ENCODE data around the gene COL5A2. TPM values are rescaled to one million over a fixed set of nuclear protein-coding genes. Genes with fewer than 3 reads are reported as not detected.

The COL5A2 gene
- total RNA-seq, 1 donor: 0.94 TPM

- H3K9me3 ChIP-seq (ENCODE audit: low read depth, low read length): no peaks in the 10 kb centered on the region
- no peak overlapping the region for H3K4me3 ChIP-seq (ENCODE audit: low read length)
- no peaks in the 10 kb centered on the region for H3K4me1 ChIP-seq (ENCODE audit: insufficient read depth, low read length)
- H3K27me3 ChIP-seq (ENCODE audit: insufficient read depth, low read length): no peaks in the 10 kb centered on the region
These were observed 68.4 kb downstream of the COL5A2 start for GRCh38 chr2:189111063-189111715.

GRCh38 chr2:189109921-189110397 lies 69.6 kb downstream of the COL5A2 start:
- H3K4me1 ChIP-seq (ENCODE audit: insufficient read depth, low read length): no peaks in the 10 kb centered on the region
- H3K9me3 ChIP-seq (ENCODE audit: low read depth, low read length): no peaks in the 10 kb centered on the region
- H3K27me3 ChIP-seq (ENCODE audit: insufficient read depth, low read length): no peaks in the 10 kb centered on the region
- H3K4me3 ChIP-seq (ENCODE audit: low read length): no peak overlapping the region

DNA sequence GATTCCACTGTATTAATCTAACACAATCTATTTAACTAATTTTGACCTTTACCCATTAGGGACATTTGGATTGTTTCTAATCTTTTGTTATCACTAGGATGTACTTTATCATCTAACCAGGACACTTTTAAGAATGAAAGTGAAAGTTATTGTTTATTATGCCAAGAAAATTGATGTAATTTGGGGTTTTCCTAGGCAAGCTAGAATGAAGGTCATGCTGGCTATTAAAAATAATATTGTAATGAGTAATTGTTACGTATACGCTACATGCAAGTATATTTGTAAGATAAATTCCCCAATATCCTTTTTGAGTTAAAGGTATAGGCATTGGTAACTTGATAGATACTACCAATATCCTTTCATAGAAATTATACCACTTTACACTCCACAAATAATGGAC lies 74.6 kb downstream of the COL5A2 start:
- no peaks in the 10 kb centered on the region for H3K4me1 ChIP-seq (ENCODE audit: insufficient read depth, low read length)
- no peaks in the 10 kb centered on the region for H3K27me3 ChIP-seq (ENCODE audit: insufficient read depth, low read length)
- H3K4me3 ChIP-seq (ENCODE audit: low read length): no peak overlapping the region
- no peaks in the 10 kb centered on the region for H3K9me3 ChIP-seq (ENCODE audit: low read depth, low read length)

- H3K4me1 ChIP-seq (ENCODE audit: insufficient read depth, low read length): no peaks in the 10 kb centered on the region
These were observed 76.8 kb downstream of the COL5A2 start for GRCh38 chr2:189102735-189103134.

DNA sequence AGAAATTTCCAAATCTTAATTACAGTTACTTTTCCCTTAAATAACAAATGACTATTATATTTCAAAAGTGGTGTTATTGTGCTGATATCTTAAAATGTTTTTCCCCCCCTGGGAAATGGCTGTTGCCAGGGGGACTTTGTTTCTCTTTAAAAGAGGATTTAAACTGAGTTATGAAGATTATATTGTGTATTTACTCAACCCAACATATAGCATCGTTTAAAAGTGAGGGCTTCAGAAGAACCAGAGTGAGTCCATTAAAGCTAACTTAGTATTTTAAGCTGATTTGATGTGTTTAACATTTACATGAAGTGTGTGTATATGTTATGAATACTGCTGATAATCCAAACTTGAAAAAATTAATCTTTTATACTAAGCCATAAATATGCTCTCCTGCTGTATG lies 81.6 kb downstream of the COL5A2 start:
- H3K4me3 ChIP-seq (ENCODE audit: low read length): no peak overlapping the region
- H3K27me3 ChIP-seq (ENCODE audit: insufficient read depth, low read length): no peaks in the 10 kb centered on the region
- H3K9me3 ChIP-seq (ENCODE audit: low read depth, low read length): no peaks in the 10 kb centered on the region
- no peaks in the 10 kb centered on the region for H3K4me1 ChIP-seq (ENCODE audit: insufficient read depth, low read length)

More at GRCh38 chr2:189102735-189103134, 76.8 kb downstream of the COL5A2 start:
- Histone ChIP-seq H3K4me3 (ENCODE audit: low read length) (no peak overlapping the region), H3K9me3 (ENCODE audit: low read depth, low read length) (no peaks in the 10 kb centered on the region), H3K27me3 (ENCODE audit: insufficient read depth, low read length) (no peaks in the 10 kb centered on the region)

GRCh38 chr2:189096769-189097447 lies 82.7 kb downstream of the COL5A2 start:
- Histone ChIP-seq H3K4me1 (ENCODE audit: insufficient read depth, low read length) (no peaks in the 10 kb centered on the region), H3K4me3 (ENCODE audit: low read length) (no peak overlapping the region), H3K27me3 (ENCODE audit: insufficient read depth, low read length) (no peaks in the 10 kb centered on the region), H3K9me3 (ENCODE audit: low read depth, low read length) (no peaks in the 10 kb centered on the region)

GRCh38 chr2:189095101-189095500 lies 84.5 kb downstream of the COL5A2 start:
- Histone ChIP-seq H3K4me3 (ENCODE audit: low read length) (no peak overlapping the region), H3K4me1 (ENCODE audit: insufficient read depth, low read length) (no peaks in the 10 kb centered on the region), H3K9me3 (ENCODE audit: low read depth, low read length) (no peaks in the 10 kb centered on the region), H3K27me3 (ENCODE audit: insufficient read depth, low read length) (no peaks in the 10 kb centered on the region)

DNA sequence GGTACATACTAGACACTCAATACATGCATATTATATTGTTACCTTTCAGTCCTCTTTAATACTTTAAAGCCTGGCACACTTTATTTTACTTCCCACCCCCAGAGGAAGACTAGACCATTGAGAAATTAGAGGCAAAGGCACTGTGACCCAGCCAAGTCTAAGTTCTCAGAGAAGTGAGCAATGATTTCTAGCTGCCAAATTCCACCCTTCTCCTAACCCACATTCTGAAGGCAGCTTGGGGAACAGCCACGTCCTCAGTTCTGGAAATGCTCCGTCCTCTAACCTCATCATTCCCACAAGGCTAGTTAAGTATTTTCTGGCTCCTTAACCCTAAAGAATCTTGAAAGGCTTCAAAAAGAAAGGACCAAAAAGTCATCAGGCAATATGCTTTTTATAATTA lies 86.6 kb downstream of the COL5A2 start:
- Histone ChIP-seq H3K4me3 (ENCODE audit: low read length) (no peak overlapping the region), H3K4me1 (ENCODE audit: insufficient read depth, low read length) (no peaks in the 10 kb centered on the region)

DNA sequence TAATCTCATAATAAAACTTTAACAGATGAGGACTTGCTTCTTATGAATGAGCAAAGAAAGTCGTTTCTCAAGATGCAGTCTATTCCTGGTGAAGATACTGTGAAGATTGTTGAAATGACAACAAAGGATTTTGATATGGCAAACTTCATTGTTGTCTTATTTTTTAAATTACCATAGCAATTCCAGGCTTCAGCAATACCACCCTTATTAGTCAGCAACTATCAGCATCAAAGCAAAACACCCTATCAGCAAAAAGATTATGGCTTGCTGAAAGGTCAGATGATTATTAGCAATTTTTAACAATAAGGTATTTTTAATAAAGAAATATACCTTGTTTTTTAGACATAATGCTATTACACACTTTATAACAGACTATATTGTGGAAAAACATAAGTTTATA lies 88.3 kb downstream of the COL5A2 start:
- Histone ChIP-seq H3K27me3 (ENCODE audit: insufficient read depth, low read length) (no peaks in the 10 kb centered on the region), H3K9me3 (ENCODE audit: low read depth, low read length) (no peaks in the 10 kb centered on the region), H3K4me3 (ENCODE audit: low read length) (no peak overlapping the region), H3K4me1 (ENCODE audit: insufficient read depth, low read length) (no peaks in the 10 kb centered on the region)

More for the DNA sequence above, 86.6 kb downstream of the COL5A2 start:
- Histone ChIP-seq H3K27me3 (ENCODE audit: insufficient read depth, low read length) (no peaks in the 10 kb centered on the region), H3K9me3 (ENCODE audit: low read depth, low read length) (no peaks in the 10 kb centered on the region)

- H3K4me3 ChIP-seq (ENCODE audit: low read length): no peak overlapping the region
- H3K9me3 ChIP-seq (ENCODE audit: low read depth, low read length): no peaks in the 10 kb centered on the region
- no peaks in the 10 kb centered on the region for H3K4me1 ChIP-seq (ENCODE audit: insufficient read depth, low read length)
- H3K27me3 ChIP-seq (ENCODE audit: insufficient read depth, low read length): no peaks in the 10 kb centered on the region
These were observed 90.9 kb downstream of the COL5A2 start for GRCh38 chr2:189088591-189089205.

GRCh38 chr2:189086710-189087109 lies 92.9 kb downstream of the COL5A2 start:
- Histone ChIP-seq H3K27me3 (ENCODE audit: insufficient read depth, low read length) (no peaks in the 10 kb centered on the region), H3K4me1 (ENCODE audit: insufficient read depth, low read length) (no peaks in the 10 kb centered on the region), H3K4me3 (ENCODE audit: low read length) (no peak overlapping the region), H3K9me3 (ENCODE audit: low read depth, low read length) (no peaks in the 10 kb centered on the region)

- H3K4me3 ChIP-seq (ENCODE audit: low read length): no peak overlapping the region
- H3K4me1 ChIP-seq (ENCODE audit: insufficient read depth, low read length): no peaks in the 10 kb centered on the region
- no peaks in the 10 kb centered on the region for H3K27me3 ChIP-seq (ENCODE audit: insufficient read depth, low read length)
- no peaks in the 10 kb centered on the region for H3K9me3 ChIP-seq (ENCODE audit: low read depth, low read length)
These were observed 93.3 kb downstream of the COL5A2 start for GRCh38 chr2:189086250-189086649.

DNA sequence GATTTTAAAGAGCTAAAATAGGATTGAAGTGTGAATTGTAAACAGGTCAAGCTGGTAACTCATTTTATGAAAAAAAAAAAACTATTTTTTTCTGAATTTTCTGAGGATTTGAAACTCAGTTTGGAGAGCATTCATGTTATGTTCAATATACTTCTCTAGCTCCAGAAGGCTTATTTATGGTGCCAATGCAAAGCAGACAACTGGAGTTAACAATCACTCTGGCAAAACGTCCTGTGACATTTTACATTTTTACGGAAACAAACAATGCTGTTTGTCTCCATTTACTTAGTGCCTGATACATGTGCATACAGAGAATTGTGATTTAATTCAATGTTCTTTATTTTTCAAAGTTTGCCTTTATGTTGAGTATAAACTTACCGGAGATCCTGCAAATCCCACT lies 96.0 kb downstream of the COL5A2 start:
- Histone ChIP-seq H3K9me3 (ENCODE audit: low read depth, low read length) (no peaks in the 10 kb centered on the region), H3K4me3 (ENCODE audit: low read length) (no peak overlapping the region), H3K4me1 (ENCODE audit: insufficient read depth, low read length) (no peaks in the 10 kb centered on the region), H3K27me3 (ENCODE audit: insufficient read depth, low read length) (no peaks in the 10 kb centered on the region)

GRCh38 chr2:189083106-189083505 lies 96.5 kb downstream of the COL5A2 start:
- no peaks in the 10 kb centered on the region for H3K27me3 ChIP-seq (ENCODE audit: insufficient read depth, low read length)
- H3K9me3 ChIP-seq (ENCODE audit: low read depth, low read length): no peaks in the 10 kb centered on the region
- no peaks in the 10 kb centered on the region for H3K4me1 ChIP-seq (ENCODE audit: insufficient read depth, low read length)
- H3K4me3 ChIP-seq (ENCODE audit: low read length): no peak overlapping the region

DNA sequence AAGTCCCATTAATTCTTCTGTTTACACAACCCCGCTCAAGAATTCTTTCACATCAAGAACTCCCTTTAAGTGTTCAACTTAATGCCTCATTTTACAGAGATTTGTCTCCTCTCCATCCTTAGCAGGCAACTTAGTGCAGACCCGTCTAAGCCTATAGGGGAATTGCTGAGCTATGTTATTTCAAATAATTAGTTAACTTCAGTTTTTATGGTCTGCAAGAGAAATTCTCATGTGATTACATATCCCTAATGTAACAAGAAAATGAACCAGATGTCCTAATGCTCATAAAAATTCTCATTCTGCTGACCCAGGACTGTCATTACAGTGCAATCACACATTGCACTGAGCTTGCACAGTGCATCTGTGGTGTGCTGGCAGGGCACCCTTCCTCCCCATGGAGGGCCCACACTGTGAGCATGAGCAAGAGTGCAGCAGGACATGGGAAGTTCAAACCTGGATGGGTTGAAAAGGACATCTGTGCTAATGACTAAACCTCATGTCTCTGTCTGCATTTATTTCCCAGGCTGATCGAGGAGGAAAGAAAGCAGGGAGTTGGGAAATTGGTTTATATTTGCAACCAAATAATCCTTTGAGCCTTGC lies 97.1 kb downstream of the COL5A2 start:
- Histone ChIP-seq H3K27me3 (ENCODE audit: insufficient read depth, low read length) (no peaks in the 10 kb centered on the region), H3K9me3 (ENCODE audit: low read depth, low read length) (no peaks in the 10 kb centered on the region), H3K4me1 (ENCODE audit: insufficient read depth, low read length) (no peaks in the 10 kb centered on the region), H3K4me3 (ENCODE audit: low read length) (no peak overlapping the region)
